IPS-18c (cell line): ENCODE results near the gene PODXL2.
"Not testable (repeated sequence)": the region's sequence is repeated elsewhere in the genome, so short reads cannot be mapped to it uniquely, and the experiment has no call there.

ENCODE experiments used
- H3K4me3 ChIP-seq: 2 replicates; pipeline ENCODE4 v1.7.0; 2013; ENCODE audit warnings: low read depth, mild to moderate bottlenecking, low read length, moderate library complexity; ENCODE audit not compliant: insufficient read depth
- H3K9me3 ChIP-seq: one replicate; pipeline ENCODE4 v1.6.1; 2013; ENCODE audit warnings: mild to moderate bottlenecking, low read length, moderate library complexity; ENCODE audit not compliant: control insufficient read depth, insufficient read depth

The PODXL2 gene

GRCh38 chr3:127690106-127690505 is 61.1 kb downstream of the PODXL2 start:
- H3K4me3 ChIP-seq, result no peak overlapping the region
- no peaks in the 10 kb centered on the region for H3K9me3 ChIP-seq

GRCh38 chr3:127690823-127691452 is 62.0 kb downstream of the PODXL2 start:
- H3K4me3 ChIP-seq, result no peak overlapping the region
- H3K9me3 ChIP-seq, result no peaks in the 10 kb centered on the region

GRCh38 chr3:127691489-127691888 is 62.5 kb downstream of the PODXL2 start:
- H3K4me3 ChIP-seq, result no peak overlapping the region
- no peaks in the 10 kb centered on the region for H3K9me3 ChIP-seq

- Histone ChIP-seq H3K4me3 (no peak overlapping the region), H3K9me3 (no peaks in the 10 kb centered on the region)
Observed at GRCh38 chr3:127691974-127692373, 63.0 kb downstream of the PODXL2 start.

GRCh38 chr3:127692501-127693335 is 63.7 kb downstream of the PODXL2 start:
- H3K4me3 ChIP-seq, result no peak overlapping the region
- H3K9me3 ChIP-seq, result no peaks in the 10 kb centered on the region

- no peak overlapping the region for H3K4me3 ChIP-seq
- H3K9me3 ChIP-seq, result no peaks in the 10 kb centered on the region
Observed at GRCh38 chr3:127693336-127693843, 64.4 kb downstream of the PODXL2 start.

GRCh38 chr3:127694467-127695215 is 65.7 kb downstream of the PODXL2 start:
- no peaks in the 10 kb centered on the region for H3K9me3 ChIP-seq
- H3K4me3 ChIP-seq, result no peak overlapping the region

- Histone ChIP-seq H3K4me3 (0 out of 2 replicates have a peak overlapping the region, but pooled peaks have one; percentile 9), H3K9me3 (no peaks in the 10 kb centered on the region)
Observed at GRCh38 chr3:127697551-127698240, 68.7 kb downstream of the PODXL2 start.

GRCh38 chr3:127698286-127698685 is 69.3 kb downstream of the PODXL2 start:
- no peak overlapping the region for H3K4me3 ChIP-seq
- no peaks in the 10 kb centered on the region for H3K9me3 ChIP-seq

GRCh38 chr3:127698691-127699415 is 69.9 kb downstream of the PODXL2 start:
- Histone ChIP-seq H3K9me3 (no peaks in the 10 kb centered on the region), H3K4me3 (no peak overlapping the region)

- Histone ChIP-seq H3K9me3 (no peaks in the 10 kb centered on the region), H3K4me3 (no peak overlapping the region)
Observed at GRCh38 chr3:127699416-127700300, 70.7 kb downstream of the PODXL2 start.

- H3K9me3 ChIP-seq, result no peaks in the 10 kb centered on the region
Observed at GRCh38 chr3:127700406-127700805, 71.4 kb downstream of the PODXL2 start.

GRCh38 chr3:127701280-127701911 is 72.4 kb downstream of the PODXL2 start:
- Histone ChIP-seq H3K9me3 (no peaks in the 10 kb centered on the region), H3K4me3 (no peak overlapping the region)

More at GRCh38 chr3:127700406-127700805, 71.4 kb downstream of the PODXL2 start:
- no peak overlapping the region for H3K4me3 ChIP-seq

- Histone ChIP-seq H3K4me3 (no peak overlapping the region), H3K9me3 (no peaks in the 10 kb centered on the region)
Observed at GRCh38 chr3:127702151-127702578, 73.2 kb downstream of the PODXL2 start.

GRCh38 chr3:127704840-127705239 is 75.9 kb downstream of the PODXL2 start:
- H3K9me3 ChIP-seq, H3K4me3 ChIP-seq: not testable (repeated sequence)
